Umbilical cord (tissue), 2 donors: ENCODE measurements around the gene ADNP2. TPM values are rescaled to one million over a fixed set of nuclear protein-coding genes. Genes with fewer than 3 reads are reported as not detected.

Source experiments
- DNase-seq: peaks from one replicate; pipeline ENCODE4 v3.0.0-alpha.2; 2015; ENCODE audit warnings: low spot score
- total RNA-seq: library from RNA; depleted of rRNA; stranded (reverse); fragments of >200 nt; gene quantifications from one replicate; pipeline ENCODE4 v1.2.3, GENCODE V29; 2014; ENCODE audit warnings: low replicate concordance; ENCODE audit not compliant: insufficient read depth

ADNP2 gene
- total RNA-seq, 1 donor from 2014 or later: 14.4 TPM

GRCh38 chr18:80105369-80106167 lies 3.5 kb upstream of the ADNP2 start:
- DNase-seq: no peak

GRCh38 chr18:80106482-80107051 lies 2.5 kb upstream of the ADNP2 start:
- DNase-seq: no peak

GRCh38 chr18:80107426-80107825 lies 1.6 kb upstream of the ADNP2 start:
- DNase-seq: no peak

- no peak for DNase-seq
Observed at GRCh38 chr18:80108121-80108536, 933 bp upstream of the ADNP2 start.

GRCh38 chr18:80109676-80110078 lies 615 bp downstream of the ADNP2 start:
- peak; percentile 54 for DNase-seq

- peak; percentile 10 for DNase-seq
Observed at GRCh38 chr18:80112624-80113248, 3.7 kb downstream of the ADNP2 start.

- no peak for DNase-seq
Observed at GRCh38 chr18:80115035-80115434, 6.0 kb downstream of the ADNP2 start.

GRCh38 chr18:80119111-80119510 lies 10.0 kb downstream of the ADNP2 start:
- DNase-seq: no peak

GRCh38 chr18:80120932-80121331 lies 11.9 kb downstream of the ADNP2 start:
- no peak for DNase-seq

GRCh38 chr18:80124131-80124530 lies 15.1 kb downstream of the ADNP2 start:
- DNase-seq: no peak

GRCh38 chr18:80126797-80127196 lies 17.7 kb downstream of the ADNP2 start:
- no peak for DNase-seq

- DNase-seq: no peak
Observed at GRCh38 chr18:80127635-80128034, 18.6 kb downstream of the ADNP2 start.

GRCh38 chr18:80129672-80130367 lies 20.8 kb downstream of the ADNP2 start:
- no peak for DNase-seq

- no peak for DNase-seq
Observed at GRCh38 chr18:80130555-80130954, 21.5 kb downstream of the ADNP2 start.

- peak; percentile 3 for DNase-seq
Observed at GRCh38 chr18:80132180-80132812, 23.2 kb downstream of the ADNP2 start.

GRCh38 chr18:80133124-80133523 lies 24.1 kb downstream of the ADNP2 start:
- no peak for DNase-seq

- DNase-seq: no peak
Observed at GRCh38 chr18:80135136-80135535, 26.1 kb downstream of the ADNP2 start.

- no peak for DNase-seq
Observed at GRCh38 chr18:80136679-80137078, 27.6 kb downstream of the ADNP2 start.

GRCh38 chr18:80137137-80137536 lies 28.1 kb downstream of the ADNP2 start:
- no peak for DNase-seq

GRCh38 chr18:80137976-80138375 lies 28.9 kb downstream of the ADNP2 start:
- DNase-seq: no peak

- DNase-seq: no peak
Observed at GRCh38 chr18:80140455-80140985, 31.5 kb downstream of the ADNP2 start.
